Measurements from ENCODE around the gene FGGY.

The FGGY gene

DNA sequence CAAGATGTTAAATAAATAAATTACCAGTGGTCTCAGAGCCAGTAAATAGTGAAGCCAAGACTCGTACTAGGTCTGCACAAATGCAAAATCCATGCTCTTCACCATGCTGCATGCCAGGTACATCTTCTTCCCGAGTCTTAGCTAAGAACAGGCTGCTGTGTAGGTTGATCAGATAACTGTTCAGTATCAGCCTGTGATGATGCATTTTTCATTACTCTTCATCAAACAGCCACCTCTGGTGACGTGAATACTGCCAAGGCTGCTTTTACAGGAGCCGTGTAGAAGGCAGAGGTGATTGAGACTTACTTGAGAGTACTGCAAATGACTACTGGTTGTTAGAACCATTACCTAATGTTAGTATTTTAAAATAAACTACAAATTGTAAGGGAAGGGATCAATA, 478.6 kb downstream of the FGGY start:
- no peak for DNase-seq
- no peak for TF ChIP-seq POLR2A (IDR thresholded peaks at IDR 0.05; ENCODE audit: low read length)
- TF ChIP-seq GATA1 (IDR thresholded peaks at IDR 0.05; ENCODE audit: low read depth, low read length) = no peak

DNA sequence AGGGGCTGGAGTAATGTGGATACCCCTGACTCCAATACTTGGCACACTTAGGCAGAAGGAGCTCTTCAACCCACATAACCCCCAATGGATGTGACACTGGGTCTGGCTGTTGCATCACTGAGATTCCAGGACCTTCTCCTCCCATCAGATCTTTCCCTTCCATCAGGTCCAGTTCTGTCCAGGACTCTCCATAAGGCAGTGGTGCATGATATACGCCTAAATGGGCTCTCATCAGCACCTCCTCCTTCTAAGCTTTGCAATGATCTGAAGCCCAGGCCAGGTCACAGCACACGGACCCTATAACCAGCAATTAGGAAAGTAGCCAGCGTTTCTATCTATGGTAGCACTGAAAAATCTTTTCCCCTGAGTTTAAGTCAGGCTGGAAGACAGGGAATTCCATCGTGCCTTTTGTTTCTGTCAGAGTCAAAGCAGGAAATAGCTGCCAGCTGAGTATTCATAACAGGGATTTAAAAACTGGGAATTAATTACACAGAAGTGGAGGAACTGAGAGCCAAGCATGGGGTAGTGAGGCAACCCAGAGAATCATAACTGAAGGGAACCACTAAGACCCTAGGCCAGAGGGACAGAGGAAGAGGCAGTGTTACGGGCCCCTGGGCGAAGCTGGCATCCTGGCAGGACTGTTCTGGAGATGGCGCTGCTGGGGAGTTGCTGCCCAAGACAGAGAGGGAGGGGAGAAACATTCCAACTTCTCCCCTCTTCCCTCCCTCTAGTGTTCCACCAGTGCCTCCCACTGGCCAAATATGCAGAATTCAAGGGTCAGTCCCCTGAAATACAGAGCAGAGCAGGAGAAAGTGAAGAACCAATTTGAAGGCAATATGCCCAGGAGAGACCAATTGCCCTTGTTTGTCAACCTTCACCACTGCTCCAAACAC, 480.3 kb downstream of the FGGY start:
- TF ChIP-seq GATA1 (IDR thresholded peaks at IDR 0.05; ENCODE audit: low read depth, low read length) (no peak), POLR2A (IDR thresholded peaks at IDR 0.05; ENCODE audit: low read length) (no peak)
- no peak for DNase-seq

DNA sequence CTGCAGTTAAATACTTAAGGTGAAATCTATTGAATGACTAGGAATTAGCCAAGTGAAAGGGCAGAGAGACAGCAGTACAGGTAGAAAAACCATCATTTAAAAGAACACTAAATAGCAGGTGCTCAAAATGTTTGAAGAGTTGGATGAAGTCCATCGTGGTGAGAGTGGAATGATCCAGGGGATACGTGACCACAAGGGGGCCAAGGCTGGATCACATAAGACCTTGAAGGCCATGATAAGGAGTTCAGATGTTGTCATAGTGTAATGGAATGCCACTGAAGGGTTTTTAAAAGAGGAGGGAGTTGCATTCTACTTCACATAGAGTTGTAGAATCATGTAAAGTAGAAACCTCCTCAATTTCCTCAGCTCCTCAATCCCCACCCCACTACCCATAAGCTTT, 483.1 kb downstream of the FGGY start:
- TF ChIP-seq GATA1 (IDR thresholded peaks at IDR 0.05; ENCODE audit: low read depth, low read length) (no peak), POLR2A (IDR thresholded peaks at IDR 0.05; ENCODE audit: low read length) (no peak)
- DNase-seq = peak; percentile 8 to 24

DNA sequence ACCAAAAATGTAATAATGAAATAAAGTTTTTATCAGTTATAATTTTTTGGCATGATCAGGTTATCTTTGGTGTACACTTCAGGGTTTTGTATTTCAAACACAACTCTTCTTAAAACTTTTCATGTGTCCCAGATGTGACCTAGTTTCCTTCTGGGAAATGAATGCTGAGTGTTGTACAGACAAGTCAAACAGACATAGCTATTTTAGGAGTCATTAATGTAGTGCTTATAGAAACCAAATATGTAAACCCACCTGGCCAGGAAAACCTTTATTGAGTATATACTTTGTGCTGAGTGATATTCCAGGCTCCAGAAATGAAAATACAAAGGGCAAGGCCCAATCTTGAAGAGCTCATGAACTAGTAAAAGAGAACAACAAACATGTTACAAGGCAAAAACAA, 491.9 kb downstream of the FGGY start:
- TF ChIP-seq POLR2A (IDR thresholded peaks at IDR 0.05; ENCODE audit: low read length) (no peak), GATA1 (IDR thresholded peaks at IDR 0.05; ENCODE audit: low read depth, low read length) (no peak)
- DNase-seq = no peak

DNA sequence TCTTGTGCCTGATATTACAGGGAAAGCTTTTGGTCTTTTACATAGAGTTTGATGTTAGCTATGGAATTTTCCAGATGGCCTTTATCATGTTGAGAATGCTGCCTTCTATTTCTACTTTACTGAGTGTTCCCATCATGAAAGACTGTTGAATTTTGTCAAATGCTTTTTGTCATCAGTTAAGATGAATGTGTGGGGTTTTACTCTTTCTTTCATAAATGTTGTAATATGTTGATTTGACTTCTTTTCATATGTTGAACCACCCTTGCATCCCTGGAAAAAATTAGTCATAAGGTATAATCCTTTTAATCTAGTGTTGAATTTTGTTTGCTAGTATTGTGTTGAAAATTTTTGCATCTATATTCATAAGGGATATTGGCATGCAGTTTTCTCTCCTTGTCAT, 501.7 kb downstream of the FGGY start:
- TF ChIP-seq POLR2A (IDR thresholded peaks at IDR 0.05; ENCODE audit: low read length) (no peak), GATA1 (IDR thresholded peaks at IDR 0.05; ENCODE audit: low read depth, low read length) (no peak)
- no peak for DNase-seq

DNA sequence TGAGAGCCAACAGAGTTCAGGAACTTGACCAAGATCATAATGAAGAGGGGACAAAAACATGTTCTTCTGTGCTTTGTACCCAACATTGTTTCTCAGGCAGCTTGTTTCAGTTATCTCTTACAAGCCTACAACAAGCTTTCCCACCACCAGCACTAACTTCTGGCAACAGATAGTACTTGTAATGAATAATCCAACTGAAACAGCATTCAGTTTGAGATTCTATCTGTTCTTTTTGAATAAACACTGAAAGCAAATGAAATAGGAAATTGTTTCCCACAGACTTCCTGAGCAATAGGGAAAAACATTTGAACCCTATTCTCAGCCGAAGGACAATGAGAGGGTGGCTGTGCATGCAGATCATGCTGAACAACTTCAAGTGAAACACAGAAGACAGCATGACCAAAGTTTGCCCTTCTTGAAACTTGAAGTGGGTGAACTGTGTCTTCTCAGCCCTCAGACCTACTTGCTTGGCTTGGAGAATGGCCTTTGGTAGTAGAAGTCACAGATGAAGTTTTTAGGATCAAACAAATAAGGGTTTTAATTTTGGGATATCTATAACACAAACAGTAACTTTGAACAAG, 506.7 kb downstream of the FGGY start:
- no peak for TF ChIP-seq GATA1 (IDR thresholded peaks at IDR 0.05; ENCODE audit: low read depth, low read length)
- TF ChIP-seq POLR2A (IDR thresholded peaks at IDR 0.05; ENCODE audit: low read length) = no peak
- DNase-seq = peak; percentile 6 to 57

DNA sequence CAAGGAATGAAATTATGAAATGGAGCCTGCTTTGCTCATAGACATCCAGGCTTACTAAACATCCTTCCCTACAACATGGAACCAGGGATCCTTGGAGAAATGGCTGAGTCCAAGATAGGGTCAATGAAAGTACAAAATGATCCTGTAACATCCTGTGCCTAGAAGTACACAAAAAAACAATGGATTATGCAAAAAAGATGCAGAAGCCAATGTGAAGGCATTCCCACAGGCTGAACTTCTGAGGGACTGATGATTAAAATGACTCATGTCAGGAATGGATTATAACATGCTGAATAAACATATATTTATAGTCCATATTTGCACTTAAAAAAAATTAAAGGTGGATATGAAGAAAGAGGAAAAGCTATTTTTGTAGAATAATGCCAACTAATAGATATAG, 507.4 kb downstream of the FGGY start:
- no peak for TF ChIP-seq POLR2A (IDR thresholded peaks at IDR 0.05; ENCODE audit: low read length)
- no peak for DNase-seq

DNA sequence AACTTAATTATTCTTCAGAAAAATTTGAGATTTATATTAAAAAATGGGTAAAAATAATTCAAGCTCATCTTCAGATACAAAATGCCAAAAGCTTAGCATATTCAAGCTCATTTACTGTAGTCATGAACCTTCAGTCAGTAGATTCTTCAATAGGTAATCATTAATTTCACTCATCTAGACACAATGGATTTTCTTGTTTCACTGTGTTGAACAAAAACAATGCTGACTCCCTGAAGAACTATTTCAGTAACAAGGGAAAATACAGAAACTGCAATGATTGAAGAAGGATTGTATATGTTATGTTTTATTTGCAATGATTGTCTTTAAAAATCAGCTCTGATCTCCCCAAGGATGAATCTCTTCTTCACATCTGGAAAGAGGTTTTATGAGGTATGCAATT, 508.7 kb downstream of the FGGY start:
- TF ChIP-seq GATA1 (IDR thresholded peaks at IDR 0.05; ENCODE audit: low read depth, low read length) (no peak), POLR2A (IDR thresholded peaks at IDR 0.05; ENCODE audit: low read length) (no peak)
- no peak for DNase-seq
